GM12864 (cell line): ENCODE results near the gene ZBTB7B.
"Not testable (repeated sequence)": the region's sequence is repeated elsewhere in the genome, so short reads cannot be mapped to it uniquely, and the experiment has no call there.

Experiments used
- DNase-seq: peaks from one replicate; pipeline ENCODE4 v3.0.0-alpha.2; 2011; ENCODE audit warnings: low read depth
- H3K4me3 ChIP-seq: 2 replicates; pipeline ENCODE4 v1.5.1; 2011; ENCODE audit warnings: mild to moderate bottlenecking, low read depth, low read length, control low read depth
- TF ChIP-seq, protein P1 (sequence below): IDR thresholded peaks from 2 replicates; pipeline ENCODE4 v1.5.1; 2011; ENCODE audit warnings: low read depth, mild to moderate bottlenecking, moderate library complexity, low read length, control low read depth, inconsistent platforms; ENCODE audit errors: missing control alignments

ZBTB7B gene

GRCh38 chr1:154982897-154983648 is 19.5 kb upstream of the ZBTB7B start, which contains the start of gene FLAD1:
FLAD1 (plus strand) TSS chr1:154983344; CDS start chr1:154983695, 351 bp downstream.
- peak; percentile 100 for DNase-seq
- TF ChIP-seq, protein P1, sequence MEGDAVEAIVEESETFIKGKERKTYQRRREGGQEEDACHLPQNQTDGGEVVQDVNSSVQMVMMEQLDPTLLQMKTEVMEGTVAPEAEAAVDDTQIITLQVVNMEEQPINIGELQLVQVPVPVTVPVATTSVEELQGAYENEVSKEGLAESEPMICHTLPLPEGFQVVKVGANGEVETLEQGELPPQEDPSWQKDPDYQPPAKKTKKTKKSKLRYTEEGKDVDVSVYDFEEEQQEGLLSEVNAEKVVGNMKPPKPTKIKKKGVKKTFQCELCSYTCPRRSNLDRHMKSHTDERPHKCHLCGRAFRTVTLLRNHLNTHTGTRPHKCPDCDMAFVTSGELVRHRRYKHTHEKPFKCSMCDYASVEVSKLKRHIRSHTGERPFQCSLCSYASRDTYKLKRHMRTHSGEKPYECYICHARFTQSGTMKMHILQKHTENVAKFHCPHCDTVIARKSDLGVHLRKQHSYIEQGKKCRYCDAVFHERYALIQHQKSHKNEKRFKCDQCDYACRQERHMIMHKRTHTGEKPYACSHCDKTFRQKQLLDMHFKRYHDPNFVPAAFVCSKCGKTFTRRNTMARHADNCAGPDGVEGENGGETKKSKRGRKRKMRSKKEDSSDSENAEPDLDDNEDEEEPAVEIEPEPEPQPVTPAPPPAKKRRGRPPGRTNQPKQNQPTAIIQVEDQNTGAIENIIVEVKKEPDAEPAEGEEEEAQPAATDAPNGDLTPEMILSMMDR = no peak
- peak within 1 kb of the TSS; percentile 85 for H3K4me3 ChIP-seq

DNA sequence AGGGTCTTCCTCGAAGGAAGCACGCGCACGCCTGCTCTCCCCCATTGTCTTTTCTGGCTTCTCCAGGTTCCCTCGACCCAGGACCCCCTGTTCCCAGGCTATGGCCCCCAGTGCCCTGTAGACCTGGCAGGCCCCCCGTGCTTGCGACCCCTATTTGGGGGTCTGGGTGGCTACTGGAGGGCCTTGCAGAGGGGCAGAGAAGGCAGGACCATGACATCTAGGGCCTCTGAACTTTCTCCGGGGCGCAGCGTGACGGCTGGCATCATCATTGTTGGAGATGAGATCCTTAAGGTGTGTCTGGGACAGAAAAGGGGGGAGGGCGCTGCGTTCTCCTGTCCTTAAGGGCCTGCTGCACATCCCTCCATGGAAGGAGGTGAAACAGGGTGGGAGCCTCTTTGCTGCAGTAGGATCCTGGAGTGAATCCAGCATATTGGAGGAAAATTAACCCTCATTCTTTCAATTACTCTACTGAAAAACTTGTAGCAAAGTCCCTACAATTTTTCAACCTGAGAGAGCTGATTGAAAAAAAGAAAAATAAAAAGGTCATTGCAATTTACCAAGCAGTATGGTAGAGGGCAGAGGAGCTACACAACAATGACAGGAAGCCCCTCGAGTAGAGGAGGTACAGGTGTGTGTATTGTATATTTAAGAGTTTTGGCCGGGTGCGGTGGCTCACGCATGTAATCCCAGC is 18.7 kb upstream of the ZBTB7B start:
- DNase-seq = no peak
- H3K4me3 ChIP-seq = peak overlapping the region; percentile 85
- TF ChIP-seq, protein P1 = no peak

DNA sequence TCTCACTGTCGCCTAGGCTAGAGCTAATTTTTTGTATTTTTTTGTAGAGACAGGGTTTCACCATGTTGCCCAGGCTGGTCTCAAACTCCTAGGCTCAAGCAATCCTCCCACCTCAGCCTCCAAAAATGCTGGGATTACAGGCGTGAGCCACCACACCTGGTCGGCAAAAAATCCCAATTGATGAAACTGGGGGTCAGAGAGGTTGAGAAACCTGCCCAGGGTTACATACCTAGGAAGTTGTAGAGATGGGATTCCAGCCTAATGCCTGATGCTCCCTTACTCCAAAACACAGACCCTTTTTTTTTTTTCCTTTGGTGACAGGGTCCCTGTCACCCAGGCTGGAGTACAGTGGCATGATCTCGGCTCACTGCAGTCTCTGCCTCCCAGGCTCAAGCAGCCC is 15.9 kb upstream of the ZBTB7B start:
- DNase-seq, H3K4me3 ChIP-seq: not testable (repeated sequence)

GRCh38 chr1:154987326-154987725 is 15.3 kb upstream of the ZBTB7B start:
- TF ChIP-seq, protein P1 = no peak
- DNase-seq = no peak
- no peak overlapping the region for H3K4me3 ChIP-seq

DNA sequence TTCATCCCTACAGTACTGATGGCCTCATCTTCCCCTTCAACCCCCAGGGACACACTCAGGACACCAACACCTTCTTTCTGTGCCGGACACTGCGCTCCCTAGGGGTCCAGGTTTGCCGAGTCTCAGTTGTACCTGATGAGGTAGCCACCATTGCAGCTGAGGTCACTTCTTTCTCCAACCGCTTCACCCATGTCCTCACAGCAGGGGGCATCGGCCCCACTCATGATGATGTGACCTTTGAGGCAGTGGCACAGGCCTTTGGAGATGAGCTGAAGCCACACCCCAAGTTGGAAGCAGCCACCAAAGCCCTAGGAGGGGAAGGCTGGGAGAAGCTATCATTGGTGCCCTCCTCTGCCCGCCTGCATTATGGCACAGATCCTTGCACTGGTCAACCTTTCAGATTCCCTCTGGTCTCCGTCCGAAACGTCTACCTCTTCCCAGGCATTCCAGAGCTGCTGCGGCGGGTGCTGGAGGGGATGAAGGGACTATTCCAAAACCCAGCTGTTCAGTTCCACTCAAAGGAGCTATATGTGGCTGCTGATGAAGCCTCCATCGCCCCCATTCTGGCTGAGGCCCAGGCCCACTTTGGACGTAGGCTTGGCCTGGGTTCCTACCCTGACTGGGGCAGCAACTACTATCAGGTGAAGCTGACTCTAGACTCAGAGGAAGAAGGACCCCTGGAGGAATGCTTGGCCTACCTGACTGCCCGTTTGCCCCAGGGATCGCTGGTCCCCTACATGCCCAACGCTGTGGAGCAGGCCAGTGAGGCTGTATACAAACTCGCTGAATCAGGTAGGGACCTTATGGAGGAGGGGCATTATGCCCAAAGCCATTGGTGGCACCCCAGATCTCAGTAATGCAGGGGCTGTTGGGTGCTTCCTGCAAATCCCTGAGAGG is 14.3 kb upstream of the ZBTB7B start:
- no peak for DNase-seq
- H3K4me3 ChIP-seq = no peak overlapping the region
- TF ChIP-seq, protein P1 = no peak

- TF ChIP-seq, protein P1 = no peak
- DNase-seq = no peak
- no peak overlapping the region for H3K4me3 ChIP-seq
Observed at GRCh38 chr1:154989195-154989860, 13.3 kb upstream of the ZBTB7B start.
